H9 (cell line): ENCODE data around the gene APPL2. TPM values are rescaled to one million over a fixed set of nuclear protein-coding genes. Genes with fewer than 3 reads are reported as not detected.

Experiments
- DNase-seq: peaks from one replicate; pipeline ENCODE4 v3.0.0-alpha.2; 2017
- H2AFZ ChIP-seq: one replicate; pipeline ENCODE4 v1.6.1; 2013; ENCODE audit warnings: mild to moderate bottlenecking, low read length, control low read depth, moderate library complexity
- H2AK5ac ChIP-seq: 2 replicates; pipeline ENCODE4 v1.6.1; 2013; ENCODE audit warnings: low read length, control low read depth, mixed read lengths; ENCODE audit not compliant: insufficient read length
- H2BK120ac ChIP-seq: one replicate; pipeline ENCODE4 v1.6.1; 2013; ENCODE audit warnings: low read depth, mild to moderate bottlenecking, low read length, control low read depth, inconsistent platforms; ENCODE audit not compliant: poor library complexity, severe bottlenecking
- H2BK12ac ChIP-seq: 2 replicates; pipeline ENCODE4 v1.6.1; 2013; ENCODE audit warnings: low read length, control low read depth, mixed read lengths, low read depth; ENCODE audit not compliant: insufficient read length
- H2BK15ac ChIP-seq: 2 replicates; pipeline ENCODE4 v1.6.1; 2013; ENCODE audit warnings: low read depth, low read length, control low read depth
- H2BK20ac ChIP-seq: one replicate; pipeline ENCODE4 v1.6.1; 2013; ENCODE audit warnings: low read depth, mild to moderate bottlenecking, low read length, control low read depth, inconsistent platforms; ENCODE audit not compliant: poor library complexity, severe bottlenecking
- H2BK5ac ChIP-seq: 2 replicates; pipeline ENCODE4 v1.6.1; 2013; ENCODE audit warnings: low read length, control low read depth, mixed read lengths; ENCODE audit not compliant: insufficient read length
- H3K14ac ChIP-seq: 2 replicates; pipeline ENCODE4 v1.6.1; 2013; ENCODE audit warnings: low read length, control low read depth; ENCODE audit not compliant: insufficient read depth
- H3K18ac ChIP-seq: 2 replicates; pipeline ENCODE4 v1.6.1; 2013; ENCODE audit warnings: low read depth, mild to moderate bottlenecking, mixed read lengths, low read length, control low read depth; ENCODE audit not compliant: insufficient read length
- H3K23ac ChIP-seq: 2 replicates; pipeline ENCODE4 v1.6.1; 2013; ENCODE audit warnings: low read length, control low read depth, mixed read lengths, low read depth; ENCODE audit not compliant: insufficient read length
- H3K23me2 ChIP-seq: 2 replicates; pipeline ENCODE4 v1.6.1; 2013; ENCODE audit warnings: low read depth, mild to moderate bottlenecking, mixed read lengths, low read length, control low read depth; ENCODE audit not compliant: insufficient read length, poor library complexity, severe bottlenecking
- H3K27ac ChIP-seq: 2 replicates; pipeline ENCODE4 v1.5.1; 2013; ENCODE audit warnings: low read length, control low read depth, mixed read lengths, low read depth; ENCODE audit not compliant: insufficient read length
- H3K27me3 ChIP-seq: 2 replicates; pipeline ENCODE4 v1.6.1; 2013; ENCODE audit warnings: low read length, control low read depth, inconsistent platforms; ENCODE audit not compliant: insufficient read depth
- H3K4ac ChIP-seq: 2 replicates; pipeline ENCODE4 v1.6.1; 2013; ENCODE audit warnings: low read depth, mild to moderate bottlenecking, control low read depth, inconsistent platforms, low read length, moderate library complexity
- H3K4me1 ChIP-seq: 2 replicates; pipeline ENCODE4 v1.6.1; 2013; ENCODE audit warnings: low read length, control low read depth, inconsistent platforms; ENCODE audit not compliant: insufficient read depth
- H3K4me2 ChIP-seq: 2 replicates; pipeline ENCODE4 v1.6.1; 2013; ENCODE audit warnings: low read length, control low read depth, mixed read lengths; ENCODE audit not compliant: insufficient read length, insufficient read depth
- H3K56ac ChIP-seq: 2 replicates; pipeline ENCODE4 v1.6.1; 2013; ENCODE audit warnings: low read depth, mild to moderate bottlenecking, mixed read lengths, low read length, control low read depth; ENCODE audit not compliant: insufficient read length
- H3K79me1 ChIP-seq: 2 replicates; pipeline ENCODE4 v1.6.1; 2013; ENCODE audit warnings: low read depth, mild to moderate bottlenecking, moderate library complexity, low read length, control low read depth, inconsistent platforms; ENCODE audit not compliant: insufficient read depth, poor library complexity, severe bottlenecking
- H3K79me2 ChIP-seq: 2 replicates; pipeline ENCODE4 v1.6.1; 2013; ENCODE audit warnings: low read length, control low read depth, inconsistent platforms; ENCODE audit not compliant: insufficient read depth
- H3K9ac ChIP-seq: 2 replicates; pipeline ENCODE4 v1.6.1; 2013; ENCODE audit warnings: low read length, control low read depth, mixed read lengths; ENCODE audit not compliant: insufficient read length; ENCODE audit errors: extremely low read depth
- H3K9me3 ChIP-seq: one replicate; pipeline ENCODE4 v1.6.1; 2013; ENCODE audit warnings: low read depth, low read length, inconsistent platforms; ENCODE audit not compliant: control insufficient read depth
- H3T11ph ChIP-seq: one replicate; pipeline ENCODE4 v1.6.1; 2013; ENCODE audit warnings: mild to moderate bottlenecking, low read length, control low read depth, inconsistent platforms
- H4K20me1 ChIP-seq: one replicate; pipeline ENCODE4 v1.6.1; 2013; ENCODE audit not compliant: control insufficient read depth, insufficient read length, insufficient read depth
- H4K5ac ChIP-seq: 2 replicates; pipeline ENCODE4 v1.6.1; 2013; ENCODE audit warnings: low read depth, mild to moderate bottlenecking, mixed read lengths, low read length, control low read depth; ENCODE audit not compliant: insufficient read length
- H4K8ac ChIP-seq: replicated peaks from 2 replicates; pipeline ENCODE4 v1.6.1; 2013; ENCODE audit warnings: low read length, control low read depth, mixed read lengths, low read depth; ENCODE audit not compliant: insufficient read length
- H4K91ac ChIP-seq: 2 replicates; pipeline ENCODE4 v1.6.1; 2013; ENCODE audit warnings: low read depth, mild to moderate bottlenecking, moderate library complexity, mixed read lengths, low read length, control low read depth; ENCODE audit not compliant: insufficient read length
- H3K27ac Mint-ChIP-seq, 3 experiments: 2 replicates in 2 of 3; 3 replicates in 1 of 3; pipeline ENCODE4 v1.8.0; 2020 to 2021; ENCODE audit warnings: mixed read lengths in 3 of 3, mild to moderate bottlenecking in 1 of 3, moderate library complexity in 1 of 3
- H3K27me3 Mint-ChIP-seq: 2 replicates; pipeline ENCODE4 v1.8.0; 2021; ENCODE audit warnings: low read depth, mild to moderate bottlenecking, moderate library complexity, mixed read lengths
- H3K36me3 Mint-ChIP-seq, 3 experiments: 2 replicates in 2 of 3; 3 replicates in 1 of 3; pipeline ENCODE4 v1.8.0; 2020 to 2021; ENCODE audit warnings: low read depth in 3 of 3, mixed read lengths in 3 of 3; ENCODE audit not compliant: insufficient read depth in 1 of 3
- H3K4me1 Mint-ChIP-seq, 2 experiments: 2 replicates each; pipeline ENCODE4 v1.8.0; 2020; ENCODE audit warnings: mixed read lengths in 2 of 2
- H3K4me3 Mint-ChIP-seq, 2 experiments: 2 replicates in 1 of 2; 3 replicates in 1 of 2; pipeline ENCODE4 v1.8.0; 2020 to 2021; ENCODE audit warnings: mild to moderate bottlenecking in 2 of 2, mixed read lengths in 2 of 2, moderate library complexity in 1 of 2
- H3K9me3 Mint-ChIP-seq, 2 experiments: 2 replicates in 1 of 2; 3 replicates in 1 of 2; pipeline ENCODE4 v1.8.0; 2020; ENCODE audit warnings: mild to moderate bottlenecking in 2 of 2, mixed read lengths in 2 of 2, moderate library complexity in 1 of 2
- WGBS: extraction: QIAGEN DNeasy Blood & Tissue Kit; methylation state at CpG from one replicate; pipeline ENCODE4 v1.1.7; 2013; ENCODE audit warnings: missing lambda C conversion rate, low lambda C conversion rate, mixed read lengths; ENCODE audit not compliant: insufficient read length; ENCODE audit errors: extremely low coverage; 5-methylcytosine and 5-hydroxymethylcytosine counted together
- total RNA-seq: library from RNA; stranded (reverse); gene quantifications from 2 replicates; pipeline ENCODE4 v1.2.1, GENCODE V29; 2021
- TF ChIP-seq, protein P1 (sequence below): fragments of 200-600 bp; sonication (generic); conservative IDR thresholded peaks from 3 replicates; pipeline ENCODE4 v1.8.0; 2021; ENCODE audit warnings: antibody characterized with exemption, mild to moderate bottlenecking

Gene APPL2
- total RNA-seq, 1 experiment from 2014 or later, result 18.5 TPM

DNA sequence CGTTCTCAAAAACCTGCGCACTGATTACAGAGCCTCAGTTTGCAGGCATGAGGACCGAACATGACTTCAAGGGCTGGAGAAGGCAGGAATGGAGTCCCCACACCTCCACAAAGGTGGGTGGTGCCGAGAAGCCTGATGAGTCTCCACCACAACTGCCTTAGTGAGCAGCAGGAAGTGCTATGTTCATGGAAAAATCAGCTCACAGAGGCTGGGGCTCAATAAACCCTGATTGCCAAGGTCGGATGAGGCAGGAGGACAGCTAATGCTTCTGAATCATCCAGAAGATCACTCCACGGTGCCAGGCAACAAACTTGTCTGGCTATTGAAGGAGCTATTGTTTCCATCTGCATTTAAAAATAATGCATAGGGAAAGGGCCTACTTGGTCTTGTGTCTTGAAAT, 31.1 kb downstream of the APPL2 start:
- H3K27me3 ChIP-seq, result no peaks in the 10 kb centered on the region; the same call in 1 of the 2 replicates
- H4K8ac ChIP-seq, result no peak overlapping the region
- no peak overlapping the region for H4K91ac ChIP-seq
- H3K9me3 ChIP-seq, result no peaks in the 10 kb centered on the region
- peaks cover 0 to 5% of the 10 kb centered on the region in 2 experiments; a peak in 1 of 4 replicates for H3K4me1 Mint-ChIP-seq
- H2BK120ac ChIP-seq, result no peak overlapping the region
- H3K4ac ChIP-seq, result no peak overlapping the region
- H3K27ac Mint-ChIP-seq, result no peak overlapping the region
- H2AFZ ChIP-seq, result no peak overlapping the region
- no peak overlapping the region for H3K56ac ChIP-seq
- no peak overlapping the region for H3K23ac ChIP-seq
- no peaks in the 10 kb centered on the region for H3K79me2 ChIP-seq
- no peaks in the 10 kb centered on the region for H3K27me3 Mint-ChIP-seq
- H2BK5ac ChIP-seq, result no peak overlapping the region
- H2BK20ac ChIP-seq, result no peak overlapping the region
- no peak overlapping the region for H4K5ac ChIP-seq
- H2AK5ac ChIP-seq, result no peak overlapping the region
- no peak for DNase-seq
- H3K36me3 Mint-ChIP-seq, result peaks cover 7 to 39% (median 29%) of the 10 kb centered on the region in 3 experiments; a peak in 6 of 7 replicates
- H3K79me1 ChIP-seq, result no peaks in the 10 kb centered on the region
- H2BK15ac ChIP-seq, result no peak overlapping the region
- no peak overlapping the region for H3K27ac ChIP-seq
- TF ChIP-seq, protein P1, sequence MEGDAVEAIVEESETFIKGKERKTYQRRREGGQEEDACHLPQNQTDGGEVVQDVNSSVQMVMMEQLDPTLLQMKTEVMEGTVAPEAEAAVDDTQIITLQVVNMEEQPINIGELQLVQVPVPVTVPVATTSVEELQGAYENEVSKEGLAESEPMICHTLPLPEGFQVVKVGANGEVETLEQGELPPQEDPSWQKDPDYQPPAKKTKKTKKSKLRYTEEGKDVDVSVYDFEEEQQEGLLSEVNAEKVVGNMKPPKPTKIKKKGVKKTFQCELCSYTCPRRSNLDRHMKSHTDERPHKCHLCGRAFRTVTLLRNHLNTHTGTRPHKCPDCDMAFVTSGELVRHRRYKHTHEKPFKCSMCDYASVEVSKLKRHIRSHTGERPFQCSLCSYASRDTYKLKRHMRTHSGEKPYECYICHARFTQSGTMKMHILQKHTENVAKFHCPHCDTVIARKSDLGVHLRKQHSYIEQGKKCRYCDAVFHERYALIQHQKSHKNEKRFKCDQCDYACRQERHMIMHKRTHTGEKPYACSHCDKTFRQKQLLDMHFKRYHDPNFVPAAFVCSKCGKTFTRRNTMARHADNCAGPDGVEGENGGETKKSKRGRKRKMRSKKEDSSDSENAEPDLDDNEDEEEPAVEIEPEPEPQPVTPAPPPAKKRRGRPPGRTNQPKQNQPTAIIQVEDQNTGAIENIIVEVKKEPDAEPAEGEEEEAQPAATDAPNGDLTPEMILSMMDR, result no peak
- no peak overlapping the region for H3K14ac ChIP-seq
- no peaks in the 10 kb centered on the region for H3K9me3 Mint-ChIP-seq
- no peaks in the 10 kb centered on the region for H3K4me1 ChIP-seq
- H3K23me2 ChIP-seq, result no peaks in the 10 kb centered on the region
- no peaks in the 10 kb centered on the region for H4K20me1 ChIP-seq
- no peak overlapping the region for H2BK12ac ChIP-seq
- no peak overlapping the region for H3K18ac ChIP-seq
- no peak overlapping the region for H3K4me2 ChIP-seq
- no peak overlapping the region for H3K9ac ChIP-seq
- H3T11ph ChIP-seq, result no peak overlapping the region
- H3K4me3 Mint-ChIP-seq, result no peak overlapping the region
- WGBS, result no CpG with 5 or more reads among the region's 6 CpGs
